ENCODE measurements around the gene APBB2. TPM values are rescaled to one million over a fixed set of nuclear protein-coding genes. Genes with fewer than 3 reads are reported as not detected.

The APBB2 gene
- total RNA-seq, 1 experiment from 2014 or later, result 17.7 TPM

- no peak for TF ChIP-seq CTCF (IDR thresholded peaks at IDR 0.05; ENCODE audit: unreplicated experiment)
- no peak overlapping the region for H3K27ac Mint-ChIP-seq (ENCODE audit: unreplicated experiment)
- DNase-seq, result no peak
- CTCF ChIA-PET, result no interaction called here
- no peaks in the 10 kb centered on the region for H3K27me3 Mint-ChIP-seq (ENCODE audit: unreplicated experiment)
- no peaks in the 10 kb centered on the region for H3K36me3 Mint-ChIP-seq (ENCODE audit: insufficient read depth, unreplicated experiment)
- no peak overlapping the region for H3K4me3 Mint-ChIP-seq (ENCODE audit: low read depth, unreplicated experiment)
- H3K4me1 Mint-ChIP-seq (ENCODE audit: low read depth, unreplicated experiment), result peaks cover 8% of the 10 kb centered on the region
- BruUV-seq (replicated peaks), result no TSS peak
- H3K9me3 Mint-ChIP-seq (ENCODE audit: low read depth, unreplicated experiment), result no peaks in the 10 kb centered on the region
- intact Hi-C loops (cut with micrococcal nuclease; ENCODE audit: unreplicated experiment), result loop anchor here (5.0 kb wide), 1 partner anchor 106 kb away; no protein-coding TSS in a partner anchor
Measured at GRCh38 chr4:40842725-40843423, 371.5 kb downstream of the APBB2 start.

- CTCF ChIA-PET, result no interaction called here
- no peak overlapping the region for H3K4me3 Mint-ChIP-seq (ENCODE audit: low read depth, unreplicated experiment)
Measured at GRCh38 chr4:40842318-40842717, 372.0 kb downstream of the APBB2 start.

GRCh38 chr4:40840985-40841571, 373.3 kb downstream of the APBB2 start:
- intact Hi-C loops (cut with micrococcal nuclease; ENCODE audit: unreplicated experiment), result loop anchor here (5.0 kb wide), 1 partner anchor 104 kb away; no protein-coding TSS in a partner anchor
- Mint-ChIP-seq H3K27me3 (ENCODE audit: unreplicated experiment) (no peaks in the 10 kb centered on the region), H3K9me3 (ENCODE audit: low read depth, unreplicated experiment) (no peaks in the 10 kb centered on the region), H3K36me3 (ENCODE audit: insufficient read depth, unreplicated experiment) (no peaks in the 10 kb centered on the region), H3K4me3 (ENCODE audit: low read depth, unreplicated experiment) (no peak overlapping the region), H3K4me1 (ENCODE audit: low read depth, unreplicated experiment) (peaks cover 8% of the 10 kb centered on the region), H3K27ac (ENCODE audit: unreplicated experiment) (no peak overlapping the region)
- peak; percentile 65 for TF ChIP-seq CTCF (IDR thresholded peaks at IDR 0.05; ENCODE audit: unreplicated experiment)
- CTCF ChIA-PET, result interaction anchor here (0.6 to 1.0 kb wide), 6 partner anchors 9 to 68 kb away, joined by 3 to 11 read pairs (median 3); no protein-coding TSS in a partner anchor
- no TSS peak for BruUV-seq (replicated peaks)
- DNase-seq, result peak; percentile 72

More at GRCh38 chr4:40842318-40842717, 372.0 kb downstream of the APBB2 start:
- Mint-ChIP-seq H3K9me3 (ENCODE audit: low read depth, unreplicated experiment) (no peaks in the 10 kb centered on the region), H3K36me3 (ENCODE audit: insufficient read depth, unreplicated experiment) (no peaks in the 10 kb centered on the region), H3K27me3 (ENCODE audit: unreplicated experiment) (no peaks in the 10 kb centered on the region), H3K27ac (ENCODE audit: unreplicated experiment) (no peak overlapping the region), H3K4me1 (ENCODE audit: low read depth, unreplicated experiment) (peaks cover 8% of the 10 kb centered on the region)
- BruUV-seq (replicated peaks), result no TSS peak
- DNase-seq, result no peak
- TF ChIP-seq CTCF (IDR thresholded peaks at IDR 0.05; ENCODE audit: unreplicated experiment), result no peak
- intact Hi-C loops (cut with micrococcal nuclease; ENCODE audit: unreplicated experiment), result loop anchor here (5.0 kb wide), 1 partner anchor 105 kb away; no protein-coding TSS in a partner anchor

GRCh38 chr4:40840255-40840984, 373.9 kb downstream of the APBB2 start:
- no TSS peak for BruUV-seq (replicated peaks)
- TF ChIP-seq CTCF (IDR thresholded peaks at IDR 0.05; ENCODE audit: unreplicated experiment), result no peak

More at GRCh38 chr4:40840255-40840984, 373.9 kb downstream of the APBB2 start:
- no peaks in the 10 kb centered on the region for H3K27me3 Mint-ChIP-seq (ENCODE audit: unreplicated experiment)
- intact Hi-C loops (cut with micrococcal nuclease; ENCODE audit: unreplicated experiment), result loop anchor here (5.0 kb wide), 1 partner anchor 103 kb away; no protein-coding TSS in a partner anchor
- H3K36me3 Mint-ChIP-seq (ENCODE audit: insufficient read depth, unreplicated experiment), result no peaks in the 10 kb centered on the region
- no peak overlapping the region for H3K4me3 Mint-ChIP-seq (ENCODE audit: low read depth, unreplicated experiment)
- H3K27ac Mint-ChIP-seq (ENCODE audit: unreplicated experiment), result no peak overlapping the region
- no peak for DNase-seq
- CTCF ChIA-PET, result interaction anchor here (1.0 kb wide), 3 partner anchors 8 to 57 kb away, joined by 3 to 11 read pairs (median 3); no protein-coding TSS in a partner anchor
- no peaks in the 10 kb centered on the region for H3K9me3 Mint-ChIP-seq (ENCODE audit: low read depth, unreplicated experiment)
- H3K4me1 Mint-ChIP-seq (ENCODE audit: low read depth, unreplicated experiment), result peaks cover 8% of the 10 kb centered on the region
